Stimulated activated CD8-positive, alpha-beta memory T cell treated with anti-CD3 and anti-CD28 coated beads, Interleukin-15, amount 100 ng/mL, for 48 hours (primary cell): ENCODE measurements around the gene UNC119.
"Not testable (repeated sequence)": the region's sequence is repeated elsewhere in the genome, so short reads cannot be mapped to it uniquely, and the experiment has no call there.

Source experiments
- DNase-seq, 2 donors: peaks; one replicate each; pipeline ENCODE4 v3.0.0-alpha.2; 2020; ENCODE audit warnings: low read depth in 2 of 2

The UNC119 gene

DNA sequence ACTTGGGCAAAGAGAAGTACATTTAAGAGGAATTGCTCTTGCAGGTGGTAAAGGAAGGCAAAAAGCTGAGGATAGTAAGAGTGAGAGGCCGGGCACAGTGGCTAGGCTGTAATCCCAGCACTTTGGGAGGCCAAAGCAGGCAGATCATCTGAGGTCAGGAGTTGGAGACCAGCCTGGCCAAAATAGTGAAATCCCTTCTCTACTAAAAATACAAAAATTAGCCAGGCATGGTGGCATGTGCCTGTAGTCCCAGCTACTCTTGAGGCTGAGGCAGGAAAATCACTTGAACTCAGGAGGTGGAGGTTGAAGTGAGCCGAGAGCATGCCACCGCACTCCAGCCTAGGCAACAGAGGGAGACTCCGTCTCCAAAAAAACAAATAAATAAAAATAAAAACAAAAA lies 30.1 kb downstream of the UNC119 start:
- DNase-seq = not testable (repeated sequence)

DNA sequence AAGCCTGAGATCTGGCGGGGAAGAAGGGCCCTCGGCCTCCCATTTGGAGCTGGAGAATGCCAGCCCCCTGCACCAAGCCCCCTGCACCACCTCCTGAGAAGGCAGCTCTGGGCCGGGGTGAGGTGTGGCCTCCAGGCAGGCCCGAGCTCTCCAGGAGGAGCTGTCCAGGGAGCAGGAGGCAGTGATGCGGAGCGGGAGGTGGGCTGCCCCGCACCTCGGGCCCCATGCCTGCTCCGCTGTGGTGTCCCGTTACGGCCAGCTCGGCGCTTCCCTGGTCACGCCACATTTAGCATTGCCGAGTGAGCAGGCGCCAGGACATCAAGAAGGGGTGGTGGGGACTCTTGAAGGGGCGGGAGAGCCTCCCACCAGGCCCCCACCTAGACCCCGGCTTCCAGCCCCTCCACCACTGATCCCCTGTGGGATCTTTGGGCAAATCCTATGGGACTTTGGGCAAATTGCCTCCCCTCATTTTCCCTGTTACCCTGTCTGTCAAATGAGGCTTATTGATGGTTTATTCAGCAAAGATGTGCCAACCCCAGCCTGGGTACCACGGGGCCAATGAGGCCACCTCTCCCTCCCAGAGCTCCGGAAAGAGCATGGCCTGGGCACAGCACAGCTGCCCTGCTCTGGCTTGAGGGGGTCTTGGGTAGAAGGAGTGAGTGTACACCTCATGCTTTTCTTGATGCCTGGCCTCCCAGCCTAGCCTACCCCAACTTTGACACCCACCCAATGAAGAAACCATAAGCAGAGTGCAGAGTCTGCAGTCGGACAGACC lies 30.9 kb downstream of the UNC119 start:
- no peak for DNase-seq

- DNase-seq = no peak
Measured at GRCh38 chr17:28520687-28521086, 31.7 kb downstream of the UNC119 start.

GRCh38 chr17:28519236-28519635 lies 33.2 kb downstream of the UNC119 start:
- DNase-seq = no peak

DNA sequence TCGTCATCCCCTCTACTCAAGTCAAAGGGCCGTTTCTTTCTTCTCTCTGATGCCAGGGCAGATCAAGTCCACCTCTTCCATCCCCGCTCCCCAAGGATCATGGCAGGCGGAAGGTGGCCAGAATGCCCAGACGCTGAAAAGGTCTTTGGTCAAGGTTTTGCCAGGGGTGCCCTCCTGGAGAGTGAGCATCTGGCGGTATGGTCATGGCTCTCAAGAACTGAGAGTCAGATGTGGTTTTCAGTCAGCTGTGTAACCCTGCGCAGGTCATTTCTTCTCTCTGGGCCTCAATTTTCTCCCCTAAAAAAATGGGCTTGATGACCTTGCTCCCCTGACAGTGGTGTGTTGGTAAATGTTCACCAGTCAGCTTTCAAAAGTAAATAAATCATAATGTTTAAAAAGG lies 33.8 kb downstream of the UNC119 start:
- no peak for DNase-seq

GRCh38 chr17:28518132-28518531 lies 34.3 kb downstream of the UNC119 start:
- DNase-seq = no peak

- no peak for DNase-seq
Measured at GRCh38 chr17:28515518-28515917, 36.9 kb downstream of the UNC119 start.

GRCh38 chr17:28514561-28515002 lies 37.8 kb downstream of the UNC119 start:
- no peak for DNase-seq

GRCh38 chr17:28513476-28513875 lies 38.9 kb downstream of the UNC119 start:
- no peak for DNase-seq

DNA sequence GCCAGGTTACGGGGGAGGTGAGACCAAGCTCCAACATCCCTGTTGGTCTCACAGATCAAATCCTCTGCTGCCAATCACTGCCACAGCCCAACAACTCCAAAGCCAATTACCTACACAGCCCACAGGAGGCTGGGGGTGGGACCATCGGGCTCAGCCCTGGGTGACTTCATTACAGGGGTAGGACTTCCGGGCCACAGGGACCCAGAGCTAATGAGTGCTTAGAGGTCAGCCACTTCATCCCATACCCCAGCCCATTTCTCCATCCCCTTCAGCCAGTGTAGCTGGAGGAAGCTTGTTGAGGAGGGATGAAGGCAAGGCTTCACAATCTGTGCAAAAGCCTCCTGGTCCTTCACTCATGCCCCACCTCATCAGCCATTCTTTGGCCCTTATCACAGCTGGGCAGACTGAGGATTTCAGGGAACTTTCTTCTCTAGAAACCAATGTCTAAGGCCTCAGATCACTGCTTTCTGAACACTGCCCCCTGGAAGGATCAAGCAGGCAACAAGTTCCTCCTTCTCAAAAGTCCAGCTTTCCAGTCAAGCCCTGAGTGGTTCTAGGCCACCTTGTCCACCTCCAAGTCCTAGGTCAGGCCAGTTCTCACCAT lies 40.5 kb downstream of the UNC119 start:
- no peak for DNase-seq

- DNase-seq = no peak
Measured at GRCh38 chr17:28509789-28510188, 42.6 kb downstream of the UNC119 start.

DNA sequence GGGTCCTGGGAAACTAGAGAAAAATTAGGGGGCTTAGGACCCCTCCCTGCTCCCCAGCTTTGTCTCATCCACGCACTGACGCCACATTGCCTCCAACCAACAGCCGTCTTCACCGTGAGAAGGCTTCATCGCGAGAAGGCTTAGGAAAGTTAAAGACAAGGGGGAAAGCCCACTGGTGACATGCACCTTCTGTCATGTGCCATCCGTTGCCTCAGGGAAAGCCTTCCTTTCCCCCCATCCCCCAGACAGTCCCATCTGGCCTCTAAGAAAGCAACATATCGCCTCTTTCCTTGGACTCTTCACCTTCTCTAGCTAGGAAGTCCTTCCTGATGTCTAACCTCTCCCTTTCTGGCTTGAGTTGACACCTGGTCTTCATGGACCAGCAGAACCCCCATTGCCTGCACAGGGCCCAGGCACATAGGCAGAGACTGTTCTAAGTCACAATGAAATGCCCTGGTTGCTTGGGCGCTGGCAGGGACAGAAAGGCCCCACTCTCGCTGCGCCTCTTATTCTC lies 44.2 kb downstream of the UNC119 start:
- no peak for DNase-seq

- no peak for DNase-seq
Measured at GRCh38 chr17:28507567-28508203, 44.7 kb downstream of the UNC119 start.

DNA sequence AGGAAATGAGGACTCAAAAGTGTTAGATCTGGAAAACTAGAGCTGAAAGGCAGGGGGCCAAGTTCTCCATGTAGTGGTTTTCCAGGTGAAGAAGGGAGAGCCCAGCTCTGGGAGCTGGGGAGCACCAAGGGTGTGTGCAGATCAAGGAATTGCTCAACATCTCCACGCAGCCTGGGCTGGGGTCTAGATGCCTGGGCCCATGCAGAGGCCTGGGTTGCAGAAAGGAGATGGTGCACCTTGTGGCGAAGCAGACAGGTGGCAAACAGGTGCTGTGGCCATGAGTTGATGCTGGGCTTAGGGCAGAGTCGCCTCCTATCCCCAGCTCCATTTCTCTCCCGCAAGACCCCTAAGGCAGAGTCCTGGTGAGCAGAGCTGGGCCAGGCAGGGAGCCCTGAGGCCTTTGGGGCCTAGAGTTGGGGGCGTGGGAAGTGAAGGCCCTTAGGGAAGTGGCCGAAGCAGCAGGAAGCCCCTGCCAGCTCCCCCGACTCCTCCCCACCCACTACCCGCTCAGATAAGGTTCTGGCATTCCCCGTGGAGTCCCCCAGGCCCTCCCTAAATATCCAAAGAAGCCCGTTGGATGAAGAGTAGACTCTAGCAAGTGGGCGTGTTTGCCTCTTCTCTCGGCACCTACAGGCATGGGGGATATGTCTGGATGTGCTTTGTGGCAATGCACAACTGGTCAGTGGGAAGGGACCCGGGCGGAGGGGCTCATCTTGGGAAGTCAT lies 45.5 kb downstream of the UNC119 start:
- DNase-seq = no peak

- no peak for DNase-seq
Measured at GRCh38 chr17:28505986-28506665, 46.3 kb downstream of the UNC119 start, which contains the start of gene FOXN1. FOXN1 (plus strand) TSS chr17:28506348; CDS start chr17:28523970, 17,622 bp downstream.

- no peak for DNase-seq
Measured at GRCh38 chr17:28503420-28503819, 49.0 kb downstream of the UNC119 start.

DNA sequence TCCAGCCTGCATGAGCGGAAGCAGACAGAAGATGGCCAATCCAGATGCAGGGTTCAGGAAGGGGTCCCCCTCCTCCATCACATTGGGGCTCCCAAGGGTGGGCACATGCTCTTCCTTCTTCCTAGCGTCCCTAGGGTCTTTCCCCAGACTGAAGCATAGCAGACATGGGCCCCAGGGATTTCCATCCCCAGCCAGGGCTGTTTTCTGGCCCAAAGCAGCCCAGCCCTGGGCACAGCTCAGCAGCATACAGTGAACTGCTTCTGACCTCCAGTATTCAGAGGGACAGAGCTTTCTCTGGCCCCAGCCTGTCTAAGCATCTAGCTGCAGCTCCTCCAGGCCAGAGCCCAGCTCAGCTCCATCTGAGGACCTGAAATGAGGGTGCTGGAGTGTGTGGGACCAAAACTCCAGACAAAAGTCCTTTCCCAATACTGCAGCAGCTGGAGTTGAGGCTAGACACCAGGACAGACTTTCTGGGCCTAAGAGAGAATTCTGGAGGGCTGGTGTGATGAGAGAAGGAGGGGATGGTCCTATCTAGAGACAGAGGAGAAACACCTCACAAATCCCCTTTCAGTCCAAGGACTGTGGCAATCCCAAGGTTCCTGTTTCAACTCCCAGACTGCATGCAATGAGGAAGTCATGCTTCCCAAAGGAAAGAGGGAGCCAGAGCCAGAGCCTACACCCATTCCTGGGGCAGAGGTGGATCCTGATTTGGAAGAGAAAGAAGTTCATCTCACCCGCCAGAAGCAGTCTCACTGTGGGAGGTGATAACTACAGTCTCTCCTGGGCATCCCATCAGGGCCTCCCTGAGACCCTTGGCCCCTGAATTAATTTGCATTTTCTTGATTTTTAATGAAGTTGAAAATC lies 50.8 kb downstream of the UNC119 start:
- no peak for DNase-seq

DNA sequence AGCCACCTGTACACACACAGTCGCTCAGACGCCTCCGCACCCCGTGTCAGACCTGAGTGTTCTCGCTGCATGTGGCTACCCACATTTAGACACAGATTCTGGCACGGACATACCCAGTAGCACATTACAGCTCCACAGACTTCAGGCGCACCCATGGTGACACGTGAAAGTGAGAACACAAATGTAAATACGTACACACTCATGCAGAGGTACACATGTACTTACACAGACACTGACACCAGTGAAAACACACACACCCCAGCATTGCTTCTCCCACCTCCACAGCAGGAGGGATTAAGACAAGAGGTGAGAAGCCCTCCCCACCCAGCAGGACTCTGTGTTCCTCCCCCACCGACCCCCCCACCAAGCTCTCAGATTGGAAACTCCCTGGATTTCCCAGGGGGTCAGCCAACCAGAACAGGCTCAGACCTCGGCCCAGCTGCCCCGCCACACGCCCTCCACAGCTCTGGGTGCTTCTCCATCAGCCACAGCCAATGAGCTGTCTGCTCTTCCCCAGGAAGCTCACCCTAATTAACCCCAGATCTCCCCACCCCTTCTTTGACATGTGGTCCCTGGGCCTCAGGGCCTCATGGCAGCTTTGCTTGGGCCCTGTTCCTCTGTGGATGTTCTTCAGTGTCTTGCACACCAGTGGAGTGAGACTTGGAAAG lies 51.6 kb downstream of the UNC119 start:
- no peak for DNase-seq

GRCh38 chr17:28499684-28500357 lies 52.6 kb downstream of the UNC119 start:
- no peak for DNase-seq

DNA sequence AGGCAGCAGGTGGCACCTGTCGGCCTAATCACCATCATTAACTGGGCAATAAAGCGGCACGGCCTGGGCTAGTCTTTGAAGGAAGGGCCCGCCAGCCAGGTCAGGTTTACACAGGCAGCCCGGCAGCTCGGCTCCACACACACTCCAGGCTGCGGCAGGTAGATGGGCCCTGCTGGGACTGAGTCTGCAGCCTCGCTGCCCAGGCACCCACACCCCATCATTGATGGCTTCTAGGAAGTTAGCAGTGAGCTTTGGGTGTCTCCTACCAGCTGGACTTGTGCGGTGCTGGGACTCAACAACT lies 53.1 kb downstream of the UNC119 start:
- DNase-seq = no peak
